Medulla oblongata (tissue), 1 donor: ENCODE data around the gene KRTAP3-3.
A peak's percentile ranks its signal among the peaks of the same experiment; 100 is the strongest.
"Not testable (repeated sequence)": the region's sequence is repeated elsewhere in the genome, so short reads cannot be mapped to it uniquely, and the experiment has no call there.

Experiments
- DNase-seq: peaks from one replicate; pipeline ENCODE4 v3.0.0-alpha.2; 2015; ENCODE audit errors: extremely low spot score

KRTAP3-3 gene

GRCh38 chr17:41004397-41004796, 10.4 kb upstream of the KRTAP3-3 start:
- DNase-seq, result no peak

GRCh38 chr17:41003926-41004325, 10.0 kb upstream of the KRTAP3-3 start:
- no peak for DNase-seq

- no peak for DNase-seq
These were observed 8.8 kb upstream of the KRTAP3-3 start for GRCh38 chr17:41002814-41003213.

- no peak for DNase-seq
These were observed 7.8 kb upstream of the KRTAP3-3 start for GRCh38 chr17:41001795-41002194.

- DNase-seq, result not testable (repeated sequence)
These were observed 5.6 kb upstream of the KRTAP3-3 start, which contains the start of gene KRTAP3-2 for GRCh38 chr17:40999563-40999962. Gene KRTAP3-2, minus strand, starts transcription at chr17:40999906. Its CDS starts 53 bp downstream, at chr17:40999853.

GRCh38 chr17:40997361-40997760, 3.4 kb upstream of the KRTAP3-3 start:
- DNase-seq, result no peak

- no peak for DNase-seq
These were observed 2.9 kb upstream of the KRTAP3-3 start for GRCh38 chr17:40996829-40997228.

- no peak for DNase-seq
These were observed 1.2 kb upstream of the KRTAP3-3 start for GRCh38 chr17:40995116-40995515.

GRCh38 chr17:40993084-40993483, 880 bp downstream of the KRTAP3-3 start:
- DNase-seq, result no peak

GRCh38 chr17:40992666-40993065, 1.3 kb downstream of the KRTAP3-3 start:
- DNase-seq, result no peak

- no peak for DNase-seq
These were observed 7.0 kb downstream of the KRTAP3-3 start for GRCh38 chr17:40986920-40987319.

- DNase-seq, result no peak
These were observed 9.7 kb downstream of the KRTAP3-3 start, which contains the start of gene KRT40 for GRCh38 chr17:40984226-40984625. Gene KRT40, minus strand, starts transcription at chr17:40984326. Its CDS starts 53 bp downstream, at chr17:40984273.

- no peak for DNase-seq
These were observed 12.8 kb downstream of the KRTAP3-3 start for GRCh38 chr17:40981115-40981514.

- DNase-seq, result peak; percentile 21
These were observed 13.4 kb downstream of the KRTAP3-3 start for GRCh38 chr17:40980596-40980995.

- DNase-seq, result no peak
These were observed 13.8 kb downstream of the KRTAP3-3 start for GRCh38 chr17:40980117-40980516.

GRCh38 chr17:40978575-40979151, 15.3 kb downstream of the KRTAP3-3 start:
- no peak for DNase-seq

- DNase-seq, result no peak
These were observed 18.4 kb downstream of the KRTAP3-3 start for GRCh38 chr17:40975516-40975915.

GRCh38 chr17:40974366-40974765, 19.6 kb downstream of the KRTAP3-3 start:
- no peak for DNase-seq

- DNase-seq, result no peak
These were observed 26.4 kb downstream of the KRTAP3-3 start for GRCh38 chr17:40967582-40967981.

- DNase-seq, result no peak
These were observed 27.1 kb downstream of the KRTAP3-3 start, which contains the start of gene KRT39 for GRCh38 chr17:40966848-40967247. Gene KRT39, minus strand, starts transcription at chr17:40966948. Its CDS starts 92 bp downstream, at chr17:40966856.

GRCh38 chr17:40963838-40964237, 30.1 kb downstream of the KRTAP3-3 start:
- DNase-seq, result no peak

GRCh38 chr17:40962059-40962561, 31.9 kb downstream of the KRTAP3-3 start:
- no peak for DNase-seq

GRCh38 chr17:40961591-40961990, 32.4 kb downstream of the KRTAP3-3 start:
- no peak for DNase-seq

- DNase-seq, result no peak
These were observed 33.8 kb downstream of the KRTAP3-3 start for GRCh38 chr17:40960144-40960543.
